ENCODE data around the gene EDN2. TPM values are rescaled to one million over a fixed set of nuclear protein-coding genes. Genes with fewer than 3 reads are reported as not detected.
A peak's percentile ranks its signal among the peaks of the same experiment; 100 is the strongest.

Gene EDN2
- total and polyA plus RNA-seq, 9 donors, result 0.18 to 1.8 (median 0.29) TPM; not detected in 4

GRCh38 chr1:41449326-41449921 is 35.1 kb downstream of the EDN2 start:
- peaks cover 53% of the 10 kb centered on the region for H3K4me1 ChIP-seq (ENCODE audit: control insufficient read depth, insufficient read depth, low read length)
- no peaks in the 10 kb centered on the region for H3K36me3 ChIP-seq (ENCODE audit: control insufficient read depth, insufficient read depth, low read length)
- H3K9me3 ChIP-seq (replicated peaks; ENCODE audit: control insufficient read depth, low read depth, low read length), result peaks cover 5% of the 10 kb centered on the region
- no peaks in the 10 kb centered on the region for H3K27me3 ChIP-seq (ENCODE audit: control insufficient read depth, insufficient read depth, low read length)
- no peak overlapping the region for H3K4me3 ChIP-seq (ENCODE audit: low read length)
- H3K27ac ChIP-seq (ENCODE audit: low read length), result no peak overlapping the region
- no peak for DNase-seq
- 74% methylated on average over 10 of the region's 10 CpGs for WGBS (ENCODE audit: insufficient coverage)

DNA sequence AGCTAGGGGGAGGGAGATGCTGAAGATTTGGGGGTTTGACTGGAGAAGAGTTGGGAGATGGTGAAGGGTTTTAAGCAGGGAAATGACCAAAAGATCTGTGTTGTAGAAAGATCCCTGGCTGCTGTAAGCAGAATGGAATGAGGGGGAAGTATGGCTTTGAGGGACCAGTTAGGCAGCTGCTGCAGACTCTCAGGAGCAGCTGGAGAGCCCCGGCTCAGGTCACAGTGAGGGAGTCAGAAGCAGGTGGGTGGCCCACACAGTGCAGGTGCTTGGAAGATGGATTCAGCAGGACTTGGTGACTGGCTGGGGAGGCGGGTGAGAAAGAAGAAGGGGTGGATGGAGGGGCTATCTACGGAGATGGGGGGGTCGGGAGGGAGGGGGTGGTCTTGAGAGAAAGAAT is 35.7 kb downstream of the EDN2 start:
- WGBS (ENCODE audit: insufficient coverage), result 60% methylated on average over 4 of the region's 4 CpGs
- Histone ChIP-seq H3K27me3 (ENCODE audit: control insufficient read depth, insufficient read depth, low read length) (no peaks in the 10 kb centered on the region), H3K36me3 (ENCODE audit: control insufficient read depth, insufficient read depth, low read length) (no peaks in the 10 kb centered on the region), H3K4me3 (ENCODE audit: low read length) (no peak overlapping the region), H3K27ac (ENCODE audit: low read length) (peak overlapping the region; percentile 7), H3K4me1 (ENCODE audit: control insufficient read depth, insufficient read depth, low read length) (peaks cover 50% of the 10 kb centered on the region), H3K9me3 (replicated peaks; ENCODE audit: control insufficient read depth, low read depth, low read length) (peaks cover 9% of the 10 kb centered on the region)
- peak; percentile 53 for DNase-seq

DNA sequence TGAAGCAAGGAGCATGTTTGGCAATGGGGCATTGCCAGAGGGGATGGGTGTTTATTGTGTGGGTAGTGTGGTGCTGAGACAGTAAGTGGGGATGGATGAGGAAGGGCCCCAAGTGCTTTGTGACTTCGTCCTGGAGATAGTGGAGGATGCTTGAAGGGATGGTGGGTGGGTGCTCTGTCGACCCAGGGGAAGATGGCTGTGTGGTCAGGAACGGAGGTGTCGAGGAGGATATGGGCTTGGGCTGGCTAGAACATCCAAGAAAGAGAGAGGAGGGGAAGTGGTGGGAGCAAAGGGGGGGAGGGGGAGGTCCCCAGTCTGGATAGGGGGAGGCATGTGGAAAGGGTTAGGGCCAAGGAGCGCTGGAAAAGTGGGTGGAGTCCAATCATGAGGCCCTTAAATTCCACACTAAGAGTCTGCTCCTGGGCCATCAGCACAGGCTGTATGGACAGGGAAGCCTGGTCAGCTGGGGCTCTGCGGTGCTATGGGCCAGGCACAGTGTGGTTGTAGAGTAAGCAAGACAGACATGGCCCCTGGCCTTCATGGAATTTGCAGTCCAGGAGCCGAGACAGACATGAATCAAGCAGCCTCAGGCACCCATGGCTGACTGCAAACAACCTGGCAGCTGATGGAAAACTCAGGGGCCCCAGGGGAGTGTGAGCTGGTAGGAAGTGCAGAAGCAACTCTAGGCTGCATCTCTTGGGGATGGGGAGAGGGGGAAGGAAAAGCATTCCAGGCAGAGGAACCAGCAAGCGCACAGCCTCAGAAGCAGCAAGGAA is 36.3 kb downstream of the EDN2 start:
- H3K9me3 ChIP-seq (replicated peaks; ENCODE audit: control insufficient read depth, low read depth, low read length), result peaks cover 9% of the 10 kb centered on the region
- peaks cover 46% of the 10 kb centered on the region for H3K4me1 ChIP-seq (ENCODE audit: control insufficient read depth, insufficient read depth, low read length)
- H3K36me3 ChIP-seq (ENCODE audit: control insufficient read depth, insufficient read depth, low read length), result no peaks in the 10 kb centered on the region
- no peak overlapping the region for H3K4me3 ChIP-seq (ENCODE audit: low read length)
- WGBS (ENCODE audit: insufficient coverage), result 80% methylated on average over 8 of the region's 8 CpGs
- peak overlapping the region; percentile 7 for H3K27ac ChIP-seq (ENCODE audit: low read length)
- DNase-seq, result no peak
- H3K27me3 ChIP-seq (ENCODE audit: control insufficient read depth, insufficient read depth, low read length), result no peaks in the 10 kb centered on the region

DNA sequence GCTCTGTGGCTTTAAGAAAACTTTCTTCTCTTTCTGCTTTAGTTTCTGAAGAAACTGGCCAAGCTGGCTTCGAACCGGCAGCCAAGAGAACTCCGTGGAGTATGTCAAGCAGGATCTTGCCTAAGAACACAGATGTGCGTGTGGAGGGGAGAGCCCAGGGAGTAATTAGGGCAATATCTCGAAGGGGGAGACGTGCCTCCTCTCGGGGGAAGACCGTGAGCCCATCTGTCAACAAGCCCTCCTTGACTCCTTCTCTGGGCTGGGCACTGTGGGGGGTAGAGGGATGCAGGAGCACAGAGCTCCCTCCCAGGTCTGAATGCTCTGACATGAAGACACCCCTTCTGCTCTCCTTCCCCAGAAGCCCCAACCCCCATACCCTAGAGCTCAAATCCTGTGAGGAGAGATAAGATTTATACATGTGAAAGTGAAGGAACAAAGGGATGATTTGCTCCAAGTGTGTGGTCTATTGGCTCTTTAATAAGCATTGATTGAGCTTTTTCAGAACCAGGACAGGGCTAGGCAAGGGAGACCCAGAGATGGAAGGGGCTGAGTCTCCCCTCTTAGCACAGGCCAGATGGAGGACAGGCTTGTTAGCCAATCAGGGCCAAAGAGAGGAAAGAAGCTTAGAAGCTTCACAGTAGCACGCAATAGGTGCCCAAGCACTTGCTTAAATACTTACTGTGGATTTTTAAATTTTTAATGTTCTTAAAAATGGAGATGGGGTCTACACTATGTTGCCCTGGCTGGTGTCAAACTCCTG is 37.5 kb downstream of the EDN2 start:
- DNase-seq, result no peak
- Histone ChIP-seq H3K9me3 (replicated peaks; ENCODE audit: control insufficient read depth, low read depth, low read length) (peaks cover 9% of the 10 kb centered on the region), H3K27me3 (ENCODE audit: control insufficient read depth, insufficient read depth, low read length) (no peaks in the 10 kb centered on the region), H3K36me3 (ENCODE audit: control insufficient read depth, insufficient read depth, low read length) (no peaks in the 10 kb centered on the region), H3K4me3 (ENCODE audit: low read length) (no peak overlapping the region), H3K4me1 (ENCODE audit: control insufficient read depth, insufficient read depth, low read length) (peaks cover 48% of the 10 kb centered on the region), H3K27ac (ENCODE audit: low read length) (no peak overlapping the region)
- no CpG with 5 or more reads among the region's 9 CpGs for WGBS (ENCODE audit: insufficient coverage)

DNA sequence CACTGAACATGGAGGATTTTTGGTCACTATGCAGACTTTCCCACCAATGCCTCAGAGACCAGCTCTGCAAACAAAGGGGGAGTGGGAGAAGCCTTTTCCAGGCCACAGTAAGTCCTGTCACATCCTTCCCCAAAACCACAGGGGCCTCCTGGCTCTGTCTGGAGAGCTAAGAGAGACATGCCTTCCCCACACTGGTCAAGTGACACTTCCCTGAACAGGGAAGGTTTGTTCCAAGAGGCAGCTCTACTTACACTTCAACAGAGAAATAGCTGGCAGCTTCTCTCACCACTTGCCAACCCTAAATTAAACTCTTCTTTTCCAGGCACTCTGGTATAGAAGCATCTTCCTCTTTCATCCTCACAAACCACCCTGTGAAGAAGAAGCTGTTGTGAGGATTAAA is 39.7 kb downstream of the EDN2 start:
- H3K36me3 ChIP-seq (ENCODE audit: control insufficient read depth, insufficient read depth, low read length), result no peaks in the 10 kb centered on the region
- peaks cover 38% of the 10 kb centered on the region for H3K4me1 ChIP-seq (ENCODE audit: control insufficient read depth, insufficient read depth, low read length)
- no peak overlapping the region for H3K4me3 ChIP-seq (ENCODE audit: low read length)
- peaks cover 9% of the 10 kb centered on the region for H3K9me3 ChIP-seq (replicated peaks; ENCODE audit: control insufficient read depth, low read depth, low read length)
- DNase-seq, result no peak
- no peak overlapping the region for H3K27ac ChIP-seq (ENCODE audit: low read length)
- no peaks in the 10 kb centered on the region for H3K27me3 ChIP-seq (ENCODE audit: control insufficient read depth, insufficient read depth, low read length)

DNA sequence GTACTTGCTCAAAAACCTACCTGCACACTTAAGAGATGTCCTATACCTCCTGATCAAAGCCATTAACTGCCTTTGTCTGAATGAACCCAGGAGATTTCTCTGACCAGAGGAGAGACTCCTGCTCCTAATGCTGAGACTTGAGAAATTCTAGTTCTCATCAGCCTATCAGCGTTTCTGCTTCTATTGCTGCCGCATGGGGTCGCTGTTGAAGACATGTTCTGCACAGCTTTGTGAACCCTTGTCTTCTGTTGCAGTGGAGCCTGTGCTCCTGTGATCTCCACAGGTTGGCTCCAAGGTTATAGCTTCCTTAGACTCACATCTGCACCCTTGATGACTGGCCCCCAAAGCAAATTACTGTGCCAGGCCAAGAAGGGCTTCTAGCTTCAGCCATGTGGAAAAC is 40.2 kb downstream of the EDN2 start:
- 33% methylated on average over 3 of the region's 3 CpGs for WGBS (ENCODE audit: insufficient coverage)
- peaks cover 34% of the 10 kb centered on the region for H3K4me1 ChIP-seq (ENCODE audit: control insufficient read depth, insufficient read depth, low read length)
- H3K27ac ChIP-seq (ENCODE audit: low read length), result no peak overlapping the region
- peaks cover 9% of the 10 kb centered on the region for H3K9me3 ChIP-seq (replicated peaks; ENCODE audit: control insufficient read depth, low read depth, low read length)
- H3K27me3 ChIP-seq (ENCODE audit: control insufficient read depth, insufficient read depth, low read length), result no peaks in the 10 kb centered on the region
- DNase-seq, result no peak
- H3K36me3 ChIP-seq (ENCODE audit: control insufficient read depth, insufficient read depth, low read length), result no peaks in the 10 kb centered on the region
- H3K4me3 ChIP-seq (ENCODE audit: low read length), result no peak overlapping the region

DNA sequence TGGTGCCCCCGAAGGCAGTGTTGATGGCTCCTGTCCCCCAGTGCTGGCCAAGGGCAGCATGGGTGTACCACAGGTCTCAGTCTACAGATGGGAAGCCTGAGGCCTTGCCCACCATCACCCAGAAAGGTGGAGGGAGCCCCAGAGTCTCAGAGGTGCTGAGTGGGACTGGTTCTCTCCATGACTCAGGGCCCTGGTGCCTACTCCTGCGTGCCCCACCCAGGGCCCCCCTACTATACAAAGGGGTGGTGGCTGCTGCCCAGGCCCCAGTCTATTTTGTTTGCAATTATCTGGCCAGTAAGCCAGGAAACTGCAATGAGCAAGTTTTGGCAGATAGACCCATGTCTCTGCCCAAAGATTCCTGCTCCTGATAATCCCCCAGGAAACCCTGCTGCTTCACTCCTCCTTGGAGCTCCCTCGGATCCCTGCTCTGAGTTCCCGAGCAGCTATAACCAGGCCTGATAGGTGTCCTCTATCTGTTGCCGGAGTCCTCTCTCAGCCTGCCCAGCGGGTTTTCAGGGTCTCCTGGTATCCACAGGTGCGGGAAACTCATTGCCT is 41.7 kb downstream of the EDN2 start:
- DNase-seq, result no peak
- Histone ChIP-seq H3K27ac (ENCODE audit: low read length) (no peak overlapping the region), H3K4me1 (ENCODE audit: control insufficient read depth, insufficient read depth, low read length) (peaks cover 19% of the 10 kb centered on the region), H3K4me3 (ENCODE audit: low read length) (no peak overlapping the region), H3K27me3 (ENCODE audit: control insufficient read depth, insufficient read depth, low read length) (no peaks in the 10 kb centered on the region), H3K36me3 (ENCODE audit: control insufficient read depth, insufficient read depth, low read length) (no peaks in the 10 kb centered on the region), H3K9me3 (replicated peaks; ENCODE audit: control insufficient read depth, low read depth, low read length) (peaks cover 9% of the 10 kb centered on the region)
- WGBS (ENCODE audit: insufficient coverage), result 53% methylated on average over 5 of the region's 7 CpGs

DNA sequence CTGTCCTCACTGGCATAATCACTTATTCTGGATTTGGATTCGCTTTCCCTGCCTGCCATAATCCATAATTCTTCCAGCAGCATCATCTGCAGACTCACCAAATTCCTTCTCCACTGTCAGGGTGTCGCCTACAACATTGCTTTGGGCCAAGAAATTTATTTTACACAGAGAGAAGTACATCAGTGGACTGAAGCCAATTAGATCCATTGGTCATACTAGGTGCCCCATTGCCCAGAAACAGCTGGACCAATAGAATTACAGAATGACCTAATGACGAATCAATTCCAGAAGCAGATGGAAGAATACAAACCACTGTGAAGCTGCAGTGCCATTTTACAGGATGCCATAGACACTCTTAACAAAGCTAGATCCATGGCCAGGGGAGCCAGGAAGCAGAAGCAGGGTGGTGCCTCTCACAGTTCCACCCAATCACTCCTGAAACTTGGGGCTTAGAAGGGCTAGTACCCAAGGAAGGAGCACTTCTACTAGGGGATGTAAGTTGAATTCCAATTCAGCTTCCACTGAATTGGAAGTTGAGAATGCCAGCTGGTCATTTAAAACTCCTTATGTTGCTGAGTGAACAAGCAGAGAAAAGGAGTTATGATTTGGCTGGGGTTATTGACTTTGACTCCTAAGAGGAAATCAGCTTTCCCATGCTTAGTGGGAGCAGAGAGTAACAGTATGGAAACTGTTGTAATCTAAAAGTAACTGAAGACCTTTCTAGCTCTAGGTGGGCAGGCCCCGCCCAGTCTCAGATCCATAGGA is 44.0 kb downstream of the EDN2 start:
- no peak overlapping the region for H3K27ac ChIP-seq (ENCODE audit: low read length)
- no peak overlapping the region for H3K4me3 ChIP-seq (ENCODE audit: low read length)
- no peaks in the 10 kb centered on the region for H3K36me3 ChIP-seq (ENCODE audit: control insufficient read depth, insufficient read depth, low read length)
- peak; percentile 57 for DNase-seq
- WGBS (ENCODE audit: insufficient coverage), result 68% methylated on average over 3 of the region's 4 CpGs
- peaks cover 12% of the 10 kb centered on the region for H3K27me3 ChIP-seq (ENCODE audit: control insufficient read depth, insufficient read depth, low read length)
- H3K9me3 ChIP-seq (replicated peaks; ENCODE audit: control insufficient read depth, low read depth, low read length), result peaks cover 9% of the 10 kb centered on the region
- H3K4me1 ChIP-seq (ENCODE audit: control insufficient read depth, insufficient read depth, low read length), result peaks cover 16% of the 10 kb centered on the region

GRCh38 chr1:41439234-41439633 is 45.2 kb downstream of the EDN2 start:
- 48% methylated on average over 4 of the region's 6 CpGs for WGBS (ENCODE audit: insufficient coverage)

More at GRCh38 chr1:41439234-41439633, 45.2 kb downstream of the EDN2 start:
- no peak overlapping the region for H3K27ac ChIP-seq (ENCODE audit: low read length)
- DNase-seq, result no peak
- H3K9me3 ChIP-seq (replicated peaks; ENCODE audit: control insufficient read depth, low read depth, low read length), result peaks cover 2% of the 10 kb centered on the region
- H3K4me1 ChIP-seq (ENCODE audit: control insufficient read depth, insufficient read depth, low read length), result peaks cover 16% of the 10 kb centered on the region
- H3K36me3 ChIP-seq (ENCODE audit: control insufficient read depth, insufficient read depth, low read length), result no peaks in the 10 kb centered on the region
- H3K27me3 ChIP-seq (ENCODE audit: control insufficient read depth, insufficient read depth, low read length), result peaks cover 16% of the 10 kb centered on the region
- no peak overlapping the region for H3K4me3 ChIP-seq (ENCODE audit: low read length)
